ENCODE measurements around the gene NTN1.

The NTN1 gene

DNA sequence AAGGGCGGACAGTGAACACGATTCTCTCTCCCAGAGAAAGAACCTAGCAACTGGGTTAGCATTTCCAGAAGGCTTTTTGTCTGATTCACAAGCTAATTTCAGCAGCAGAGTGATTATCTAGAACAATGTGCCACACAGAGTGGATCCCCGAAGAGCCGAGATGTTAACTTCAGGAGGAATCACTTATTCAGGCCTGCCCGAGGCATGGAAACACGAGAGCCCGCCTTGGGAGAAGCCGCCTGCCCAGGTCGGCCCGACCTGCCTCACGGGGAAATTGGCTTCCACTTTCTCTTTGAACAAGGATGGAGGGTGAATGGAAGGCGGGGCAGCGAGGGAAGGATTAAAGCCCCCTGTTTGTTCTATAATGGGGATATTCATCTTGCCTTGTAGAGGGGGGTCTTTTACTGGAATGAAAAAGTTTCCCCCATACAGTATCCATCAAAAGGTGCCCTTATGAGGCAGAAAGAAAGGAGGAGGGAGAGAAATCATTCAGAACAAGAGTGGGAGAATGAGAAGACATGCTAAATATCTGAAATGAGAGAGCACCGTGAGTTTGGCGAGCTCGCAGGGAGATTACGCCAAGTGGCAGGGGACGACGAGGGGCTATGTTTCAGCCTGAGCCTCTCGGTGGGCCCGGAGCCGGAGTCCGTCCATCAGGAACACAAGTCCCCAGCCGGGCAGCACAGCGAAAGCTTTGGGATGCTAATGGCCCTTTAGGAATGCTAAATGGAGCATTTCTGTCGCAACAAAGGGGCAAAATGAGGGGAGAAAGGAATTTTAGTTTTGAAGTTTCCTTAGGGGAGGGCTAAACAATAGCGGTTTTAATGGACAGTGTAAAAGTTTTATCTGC, 33.0 kb downstream of the NTN1 start:
- DNase-seq (ENCODE audit: insufficient read length, low spot score) (no peak), FAIRE-seq (no peak)
- no peak for TF ChIP-seq CTCF (IDR thresholded peaks at IDR 0.05; ENCODE audit: insufficient read depth, missing control alignments)

GRCh38 chr17:9055281-9055680, 34.0 kb downstream of the NTN1 start:
- FAIRE-seq (no peak), DNase-seq (ENCODE audit: insufficient read length, low spot score) (no peak)
- TF ChIP-seq CTCF (IDR thresholded peaks at IDR 0.05; ENCODE audit: insufficient read depth, missing control alignments), result no peak

DNA sequence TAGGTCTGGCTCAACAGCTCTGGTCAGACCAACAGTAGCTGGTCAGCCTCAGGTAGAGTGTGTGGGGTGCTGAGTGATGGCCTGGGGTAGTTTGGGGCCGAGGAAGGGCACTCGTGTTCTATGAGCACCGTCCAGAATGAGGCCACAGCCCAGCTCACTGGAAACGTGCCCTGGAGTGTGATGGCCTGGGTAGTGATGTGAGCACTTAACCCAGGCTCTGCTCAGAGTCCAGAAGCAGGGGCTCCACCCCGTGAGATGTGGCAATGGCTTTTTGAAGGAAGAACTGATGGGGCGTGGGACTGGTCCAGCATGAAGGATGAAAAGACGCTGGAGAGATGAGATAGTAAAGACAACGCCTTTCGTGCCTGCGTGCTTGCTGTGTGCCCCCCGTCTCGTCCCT, 35.3 kb downstream of the NTN1 start:
- no peak for DNase-seq (ENCODE audit: insufficient read length, low spot score)
- no peak for FAIRE-seq
- no peak for TF ChIP-seq CTCF (IDR thresholded peaks at IDR 0.05; ENCODE audit: insufficient read depth, missing control alignments)

- DNase-seq (ENCODE audit: insufficient read length, low spot score) (no peak), FAIRE-seq (no peak)
- TF ChIP-seq CTCF (IDR thresholded peaks at IDR 0.05; ENCODE audit: insufficient read depth, missing control alignments), result no peak
Measured at GRCh38 chr17:9057310-9057709, 36.0 kb downstream of the NTN1 start.

DNA sequence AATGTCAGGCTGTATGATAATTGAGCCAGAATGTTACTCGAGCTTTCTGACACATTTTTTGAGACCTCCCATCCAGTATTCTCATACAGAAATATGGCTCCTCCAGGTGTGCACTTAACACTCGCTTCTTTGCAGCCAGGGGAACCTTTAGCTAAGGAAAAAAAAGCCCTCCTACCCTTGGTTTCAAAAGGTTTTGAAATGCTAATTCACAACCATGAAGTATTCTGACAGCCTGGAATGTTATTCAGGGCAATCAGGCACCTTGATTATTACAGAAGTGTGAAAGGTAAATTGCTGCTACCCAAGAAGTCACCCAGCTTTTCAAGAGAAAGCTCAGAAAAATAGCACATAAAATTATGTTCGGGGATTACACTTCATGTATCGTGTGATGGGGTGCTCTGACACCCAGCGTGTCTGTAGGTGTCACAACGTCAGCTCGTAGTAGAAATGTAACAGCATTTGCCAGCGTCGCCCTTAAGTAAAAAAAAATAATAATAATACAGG, 41.1 kb downstream of the NTN1 start:
- no peak for FAIRE-seq
- TF ChIP-seq CTCF (IDR thresholded peaks at IDR 0.05; ENCODE audit: insufficient read depth, missing control alignments), result no peak

GRCh38 chr17:9064311-9064834, 43.1 kb downstream of the NTN1 start:
- no peak for FAIRE-seq
- no peak for DNase-seq (ENCODE audit: insufficient read length, low spot score)

More for the DNA sequence above, 41.1 kb downstream of the NTN1 start:
- no peak for DNase-seq (ENCODE audit: insufficient read length, low spot score)

More at GRCh38 chr17:9064311-9064834, 43.1 kb downstream of the NTN1 start:
- TF ChIP-seq CTCF (IDR thresholded peaks at IDR 0.05; ENCODE audit: insufficient read depth, missing control alignments), result no peak
